ENCODE measurements around the gene CPS1.

CPS1 gene

GRCh38 chr2:210713122-210713521, 156.7 kb downstream of the CPS1 start:
- DNase-seq, result no peak

GRCh38 chr2:210715560-210716082, 159.2 kb downstream of the CPS1 start:
- DNase-seq, result no peak

GRCh38 chr2:210718503-210718902, 162.1 kb downstream of the CPS1 start:
- DNase-seq, result no peak

DNA sequence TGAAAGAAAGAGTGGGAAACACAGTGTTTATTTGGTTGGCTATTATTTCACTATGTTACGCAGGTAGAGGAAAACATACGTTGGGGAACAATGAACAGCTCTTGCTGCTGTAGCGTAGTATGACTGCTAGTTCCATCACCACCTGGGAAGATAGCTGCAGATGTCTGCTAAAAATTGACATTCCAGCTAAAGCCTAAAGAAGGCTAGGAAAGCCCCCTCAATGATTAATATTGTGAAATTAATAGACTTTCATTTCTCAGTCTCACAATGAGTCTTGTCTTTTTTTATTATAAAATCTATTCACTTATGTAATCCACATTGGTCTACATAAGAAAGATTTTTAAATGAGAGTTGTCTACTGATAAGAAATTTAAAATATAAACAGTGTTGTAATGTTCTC, 165.7 kb downstream of the CPS1 start:
- DNase-seq, result no peak

DNA sequence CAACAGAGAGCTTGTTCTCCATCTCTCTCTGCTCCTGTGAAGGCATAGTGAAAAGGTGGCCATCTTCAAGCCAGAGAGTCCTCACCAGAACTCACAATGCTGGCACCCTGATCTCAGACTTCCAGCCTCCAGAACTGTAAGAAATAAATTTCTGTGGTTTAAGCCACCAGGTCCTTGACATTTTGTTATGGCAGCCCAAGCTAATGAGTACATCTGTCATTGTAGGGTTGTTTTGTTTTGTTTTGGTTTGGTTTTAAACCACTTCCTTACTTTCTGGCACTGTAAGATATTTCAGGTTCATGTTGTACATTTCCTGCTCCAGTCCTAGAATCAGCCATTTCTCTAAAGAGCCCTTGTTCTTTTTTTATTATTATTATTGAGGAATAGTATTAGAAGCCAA, 171.2 kb downstream of the CPS1 start:
- no peak for DNase-seq

Data from MV-4-11 (cell line).